SK-N-SH (cell line): Measurements from ENCODE around the gene TXNRD2. TPM values are rescaled to one million over a fixed set of nuclear protein-coding genes. Genes with fewer than 3 reads are reported as not detected.

Experiments
- CTCF ChIA-PET: fragments of 300-600, 350-600 bp; formaldehyde crosslinking; extraction: SDS; loops from one replicate; lab custom pipeline; 2021; lab: Yijun Ruan, JAX
- POLR2A ChIA-PET: fragments of 350-600 bp; sonication (Branson Sonifier 250); formaldehyde crosslinking; extraction: SDS; loops from one replicate; lab custom pipeline; 2020; ENCODE audit warnings: antibody characterized with exemption, inconsistent platforms; lab: Yijun Ruan, JAX
- DNase-seq: peaks from one replicate; pipeline ENCODE4 v3.0.0; 2012
- H2AFZ ChIP-seq: fragments of 200-600 bp; sonication (generic); 2 replicates; pipeline ENCODE4 v1.8.1; 2016; ENCODE audit warnings: antibody characterized with exemption, mild to moderate bottlenecking, low read depth
- H3F3A ChIP-seq: fragments of 200-600 bp; sonication (generic); replicated peaks from 2 replicates; pipeline ENCODE3; 2016; ENCODE audit warnings: antibody characterized with exemption, mild to moderate bottlenecking; ENCODE audit not compliant: insufficient read depth
- H3K27ac ChIP-seq, 2 experiments: fragments of 200-500 bp in 1 of 2; fragments of 200-600 bp in 1 of 2; sonication (Bioruptor generic) in 1 of 2; sonication (generic), shearing (Covaris generic) in 1 of 2; 2 replicates each; pipeline versions ENCODE4 v1.5.1 to v1.6.1; 2014 to 2016; ENCODE audit warnings: low read depth in 2 of 2, inconsistent platforms in 1 of 2, low read length in 1 of 2, mild to moderate bottlenecking in 1 of 2, mixed read lengths in 1 of 2
- H3K27me3 ChIP-seq: fragments of 200-600 bp; sonication (generic), shearing (Covaris generic); 2 replicates; pipeline ENCODE4 v1.6.1; 2016; ENCODE audit warnings: mixed run types; ENCODE audit not compliant: insufficient read depth
- H3K36me3 ChIP-seq, 2 experiments: fragments of 200-500 bp in 1 of 2; fragments of 200-600 bp in 1 of 2; sonication (Bioruptor generic) in 1 of 2; sonication (generic) in 1 of 2; replicated peaks in 1 of 2; 2 replicates each; pipeline versions ENCODE3 to v1.5.1; 2014 to 2016; ENCODE audit warnings: low read length in 1 of 2, mild to moderate bottlenecking in 1 of 2; ENCODE audit not compliant: insufficient read depth in 2 of 2, control insufficient read depth in 1 of 2
- H3K4me1 ChIP-seq, 2 experiments: fragments of 200-500 bp in 1 of 2; fragments of 200-600 bp in 1 of 2; sonication (Bioruptor generic) in 1 of 2; sonication (generic), shearing (Covaris generic) in 1 of 2; 2 replicates each; pipeline versions ENCODE4 v1.5.1 to v1.6.1; 2014 to 2016; ENCODE audit warnings: low read depth in 1 of 2, low read length in 1 of 2, mixed run types in 1 of 2; ENCODE audit not compliant: insufficient read depth in 2 of 2, control insufficient read depth in 1 of 2
- H3K4me2 ChIP-seq: fragments of 200-600 bp; sonication (generic), shearing (Covaris generic); 2 replicates; pipeline ENCODE4 v1.6.1; 2017; ENCODE audit warnings: mixed run types
- H3K4me3 ChIP-seq, 2 experiments: fragments of 200-500 bp in 1 of 2; fragments of 200-600 bp in 1 of 2; sonication (Bioruptor generic) in 1 of 2; sonication (generic), shearing (Covaris generic) in 1 of 2; 2 replicates each; pipeline versions ENCODE4 v1.5.1 to v1.8.1; 2014 to 2016; ENCODE audit warnings: low read depth in 2 of 2, inconsistent platforms in 1 of 2, low read length in 1 of 2, mild to moderate bottlenecking in 1 of 2, mixed read lengths in 1 of 2, moderate library complexity in 1 of 2
- H3K79me2 ChIP-seq: fragments of 200-600 bp; sonication (generic); 2 replicates; pipeline ENCODE4 v1.8.1; 2017; ENCODE audit warnings: mild to moderate bottlenecking; ENCODE audit not compliant: insufficient read depth
- H3K9ac ChIP-seq: fragments of 200-600 bp; sonication (generic); 2 replicates; pipeline ENCODE4 v1.6.1; 2017; ENCODE audit warnings: mixed run types
- H3K9me2 ChIP-seq: fragments of 200-600 bp; sonication (generic); 2 replicates; pipeline ENCODE4 v1.6.1; 2017; ENCODE audit warnings: mixed run types
- H3K9me3 ChIP-seq: fragments of 200-600 bp; sonication (generic); 2 replicates; pipeline ENCODE4 v1.6.1; 2017; ENCODE audit warnings: mixed run types, mild to moderate bottlenecking, moderate library complexity
- H4K20me1 ChIP-seq: fragments of 200-600 bp; sonication (generic); 2 replicates; pipeline ENCODE4 v1.6.1; 2017; ENCODE audit warnings: mild to moderate bottlenecking, mixed run types; ENCODE audit not compliant: insufficient read depth
- CHD2 ChIP-seq: fragments of 150-350 bp; IDR thresholded peaks from 2 replicates; pipeline ENCODE4 v1.6.1; 2018; ENCODE audit warnings: low read length; ENCODE audit not compliant: partially characterized antibody
- CTCF ChIP-seq: fragments of 200-600 bp; sonication (generic); IDR thresholded peaks from 2 replicates; pipeline ENCODE4 v1.6.1; 2017; ENCODE audit warnings: antibody characterized with exemption, mild to moderate bottlenecking, moderate library complexity
- ELF1 ChIP-seq: IDR thresholded peaks from 2 replicates; pipeline ENCODE4 v1.4.0; 2012
- EP300 ChIP-seq, 2 experiments: IDR thresholded peaks; 2 replicates each; pipeline versions ENCODE4 v1.4.0 to v1.6.1; 2012; ENCODE audit warnings: borderline replicate concordance in 1 of 2, low read depth in 1 of 2, low read length in 1 of 2
- FOXJ3 ChIP-seq: sonication (generic); formaldehyde crosslinking; IDR thresholded peaks from 2 replicates; pipeline ENCODE4 v1.5.1; 2020; ENCODE audit warnings: mild to moderate bottlenecking, missing genetic modification reagents
- FOXM1 ChIP-seq: IDR thresholded peaks from 2 replicates; pipeline ENCODE4 v1.4.0; 2012; ENCODE audit warnings: low read depth, mild to moderate bottlenecking
- IRF3 ChIP-seq: fragments of 150-350 bp; IDR thresholded peaks from 2 replicates; pipeline ENCODE4 v1.6.1; 2016; ENCODE audit warnings: mild to moderate bottlenecking, low read depth, low read length
- JUND ChIP-seq: IDR thresholded peaks from 2 replicates; pipeline ENCODE4 v1.4.0; 2012
- MEF2A ChIP-seq: IDR thresholded peaks from 2 replicates; pipeline ENCODE4 v1.4.0; 2012; ENCODE audit warnings: low read depth, borderline replicate concordance
- MXI1 ChIP-seq: IDR thresholded peaks from 2 replicates; pipeline ENCODE4 v1.6.1; 2012; ENCODE audit warnings: mild to moderate bottlenecking, low read depth, low read length, improper control_type of control experiment
- RCOR1 ChIP-seq: fragments of 150-350 bp; IDR thresholded peaks from 2 replicates; pipeline ENCODE4 v1.6.1; 2017; ENCODE audit warnings: antibody characterized with exemption, low read length
- RXRA ChIP-seq: IDR thresholded peaks from 2 replicates; pipeline ENCODE4 v1.4.0; 2012; ENCODE audit warnings: low read depth, mild to moderate bottlenecking, borderline replicate concordance
- SMC3 ChIP-seq: IDR thresholded peaks from 2 replicates; pipeline ENCODE4 v1.6.1; 2012; ENCODE audit warnings: low read depth, low read length, improper control_type of control experiment
- TEAD4 ChIP-seq: IDR thresholded peaks from 2 replicates; pipeline ENCODE4 v1.4.0; 2012; ENCODE audit warnings: mild to moderate bottlenecking, borderline replicate concordance; ENCODE audit not compliant: insufficient read depth
- USF1 ChIP-seq: IDR thresholded peaks from 2 replicates; pipeline ENCODE4 v1.4.0; 2012; ENCODE audit warnings: low read depth, borderline replicate concordance
- ZBTB33 ChIP-seq: IDR thresholded peaks from 2 replicates; pipeline ENCODE4 v1.4.0; 2012; ENCODE audit warnings: low read depth, borderline replicate concordance
- WGBS: methylation state at CpG from one replicate; pipeline ENCODE4 v1.1.6; 2017; ENCODE audit warnings: low lambda C conversion rate; 5-methylcytosine and 5-hydroxymethylcytosine counted together
- polyA plus RNA-seq, 3 experiments: library from polyadenylated mRNA; depleted of rRNA; stranded (reverse); fragments of >200 nt; gene quantifications; 2 replicates each; pipeline ENCODE4 v1.2.3, GENCODE V29; 2012

The TXNRD2 gene
- polyA plus RNA-seq, 1 of the 3 experiments (the other 2 are of a cell fraction) = 34.7 TPM

GRCh38 chr22:19982991-19983578, 41.5 kb upstream of the TXNRD2 start (continued):
- TF ChIP-seq USF1 = no peak
- TF ChIP-seq RXRA = no peak
- TF ChIP-seq MEF2A = no peak
- no peak for TF ChIP-seq FOXM1
- no peak for TF ChIP-seq EP300 (IDR thresholded peaks at IDR 0.05; ENCODE audit: borderline replicate concordance in 1 of 2, low read depth in 1 of 2, low read length in 1 of 2)
- TF ChIP-seq SMC3 = no peak

- Histone ChIP-seq H4K20me1 (peaks cover 20% of the 10 kb centered on the region), H3K4me1 (peaks cover 17 to 40% of the 10 kb centered on the region in 2 experiments; a peak in 3 of 4 replicates), H3K27ac (no peak overlapping the region; a peak in 1 of 4 replicates), H3K27me3 (no peaks in the 10 kb centered on the region), H3K79me2 (peaks cover 14% of the 10 kb centered on the region; the same call in 1 of the 2 replicates), H3K9me3 (no peaks in the 10 kb centered on the region), H3K4me2 (no peak overlapping the region), H3K9ac (no peak overlapping the region), H3K4me3 (no peak overlapping the region), H2AFZ (no peak overlapping the region), H3K9me2 (no peaks in the 10 kb centered on the region), H3F3A (no peaks in the 10 kb centered on the region), H3K36me3 (peaks cover 0 to 38% of the 10 kb centered on the region in 2 experiments)
- POLR2A ChIA-PET = interaction anchor here (1.2 to 1.7 kb wide), 2 partner anchors 10 to 31 kb away, joined by 5 read pairs; no protein-coding TSS in a partner anchor
- CTCF ChIA-PET = interaction anchor here (1.8 to 16.4 kb wide), 3 partner anchors 11 to 30 kb away, joined by 4 to 224 read pairs (median 24); no protein-coding TSS in a partner anchor
- no peak for TF ChIP-seq FOXJ3
- TF ChIP-seq CTCF = no peak
- TF ChIP-seq ZBTB33 = no peak
- no peak for TF ChIP-seq EP300 (IDR thresholded peaks at IDR 0.05; ENCODE audit: borderline replicate concordance in 1 of 2, low read depth in 1 of 2, low read length in 1 of 2)
- TF ChIP-seq CHD2 = no peak
- no peak for TF ChIP-seq ELF1
- TF ChIP-seq RCOR1 = no peak
- no peak for TF ChIP-seq JUND
- TF ChIP-seq IRF3 = no peak
- no peak for TF ChIP-seq FOXM1
- TF ChIP-seq TEAD4 = no peak
- TF ChIP-seq MXI1 = no peak
- WGBS = 91% methylated on average over 11 of the region's 16 CpGs
- no peak for DNase-seq
Observed at GRCh38 chr22:19981961-19982920, 40.6 kb upstream of the TXNRD2 start.
